Left ventricle myocardium inferior (tissue), 1 donor: ENCODE data around the gene ECHDC1. TPM values are rescaled to one million over a fixed set of nuclear protein-coding genes. Genes with fewer than 3 reads are reported as not detected.

ENCODE experiments used
- DNase-seq: peaks from one replicate; pipeline ENCODE4 v3.0.0-alpha.2; 2020
- H3K27ac ChIP-seq: fragments of 200-600 bp; replicated peaks from 2 replicates; pipeline ENCODE4 v1.8.0; 2021
- H3K27me3 ChIP-seq: fragments of 200-600 bp; 2 replicates; pipeline ENCODE4 v1.8.0; 2021; ENCODE audit warnings: low read depth
- H3K36me3 ChIP-seq: fragments of 200-600 bp; 2 replicates; pipeline ENCODE4 v1.8.0; 2021
- H3K4me1 ChIP-seq: fragments of 200-600 bp; 2 replicates; pipeline ENCODE4 v1.8.0; 2021
- H3K4me3 ChIP-seq: fragments of 200-600 bp; 2 replicates; pipeline ENCODE4 v1.8.0; 2021; ENCODE audit warnings: mild to moderate bottlenecking, moderate library complexity
- H3K9me3 ChIP-seq: fragments of 200-600 bp; replicated peaks from 2 replicates; pipeline ENCODE4 v1.8.0; 2021
- intact Hi-C: fragments of 100-400 bp; cut with micrococcal nuclease; formaldehyde crosslinking; loops from one replicate; pipeline ENCODE4 v1.11.0; 2022
- total RNA-seq: library from RNA; stranded (reverse); fragmentation: NEBNext Ultra II Directional; extraction: Animal tissue kit (Norgen Biotek cat#: 25700); gene quantifications from one replicate; pipeline ENCODE4 v1.2.1, GENCODE V29; 2021
- TF ChIP-seq, protein P1 (sequence below): fragments of 200-600 bp; IDR thresholded peaks from 2 replicates; pipeline ENCODE4 v1.8.0; 2021; ENCODE audit warnings: antibody characterized with exemption, mild to moderate bottlenecking, borderline replicate concordance
- donor health status: DM: no; HTN: yes; CAD: no; lungs with severe emphysema.

Gene ECHDC1
- total RNA-seq, 1 donor from 2014 or later = 39.7 TPM

GRCh38 chr6:127279815-127280214 is 63.6 kb downstream of the ECHDC1 start:
- no peak overlapping the region for H3K4me3 ChIP-seq
- TF ChIP-seq, protein P1, sequence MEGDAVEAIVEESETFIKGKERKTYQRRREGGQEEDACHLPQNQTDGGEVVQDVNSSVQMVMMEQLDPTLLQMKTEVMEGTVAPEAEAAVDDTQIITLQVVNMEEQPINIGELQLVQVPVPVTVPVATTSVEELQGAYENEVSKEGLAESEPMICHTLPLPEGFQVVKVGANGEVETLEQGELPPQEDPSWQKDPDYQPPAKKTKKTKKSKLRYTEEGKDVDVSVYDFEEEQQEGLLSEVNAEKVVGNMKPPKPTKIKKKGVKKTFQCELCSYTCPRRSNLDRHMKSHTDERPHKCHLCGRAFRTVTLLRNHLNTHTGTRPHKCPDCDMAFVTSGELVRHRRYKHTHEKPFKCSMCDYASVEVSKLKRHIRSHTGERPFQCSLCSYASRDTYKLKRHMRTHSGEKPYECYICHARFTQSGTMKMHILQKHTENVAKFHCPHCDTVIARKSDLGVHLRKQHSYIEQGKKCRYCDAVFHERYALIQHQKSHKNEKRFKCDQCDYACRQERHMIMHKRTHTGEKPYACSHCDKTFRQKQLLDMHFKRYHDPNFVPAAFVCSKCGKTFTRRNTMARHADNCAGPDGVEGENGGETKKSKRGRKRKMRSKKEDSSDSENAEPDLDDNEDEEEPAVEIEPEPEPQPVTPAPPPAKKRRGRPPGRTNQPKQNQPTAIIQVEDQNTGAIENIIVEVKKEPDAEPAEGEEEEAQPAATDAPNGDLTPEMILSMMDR = no peak
- no peak for DNase-seq
- peaks cover 52% of the 10 kb centered on the region for H3K4me1 ChIP-seq
- H3K36me3 ChIP-seq = peaks cover 38% of the 10 kb centered on the region
- H3K9me3 ChIP-seq = no peaks in the 10 kb centered on the region
- intact Hi-C loops = no loop called here
- no peak overlapping the region for H3K27ac ChIP-seq
- H3K27me3 ChIP-seq = no peaks in the 10 kb centered on the region

- no peak for DNase-seq
- TF ChIP-seq, protein P1 = no peak
- H3K4me1 ChIP-seq = peaks cover 68% of the 10 kb centered on the region
- H3K27me3 ChIP-seq = no peaks in the 10 kb centered on the region
- H3K36me3 ChIP-seq = peaks cover 25% of the 10 kb centered on the region
- H3K4me3 ChIP-seq = no peak overlapping the region
- intact Hi-C loops = no loop called here
- no peaks in the 10 kb centered on the region for H3K9me3 ChIP-seq
- no peak overlapping the region for H3K27ac ChIP-seq
These were observed 65.2 kb downstream of the ECHDC1 start for GRCh38 chr6:127277878-127278843.

DNA sequence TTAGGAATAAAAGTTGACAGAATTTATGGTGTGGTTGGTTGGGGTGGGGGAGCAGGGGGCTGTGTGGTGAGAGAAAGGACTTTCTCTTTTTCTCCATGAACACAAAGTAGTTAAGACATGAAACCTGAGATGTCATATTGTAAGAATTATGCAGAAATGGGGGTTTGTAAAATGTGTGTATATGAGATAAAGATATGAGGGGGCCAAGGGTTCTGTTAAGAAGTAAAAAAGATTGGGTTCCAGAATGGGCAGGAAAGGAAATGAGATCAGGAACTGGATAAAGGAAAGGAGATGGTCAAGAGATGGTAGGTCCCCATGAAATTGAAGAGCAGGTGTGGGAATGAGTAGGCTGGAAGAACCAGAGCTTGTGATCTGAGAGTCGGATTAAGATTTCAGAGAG is 67.1 kb downstream of the ECHDC1 start:
- no peak overlapping the region for H3K4me3 ChIP-seq
- DNase-seq = no peak
- TF ChIP-seq, protein P1 = no peak
- intact Hi-C loops = no loop called here
- H3K4me1 ChIP-seq = peaks cover 87% of the 10 kb centered on the region
- H3K36me3 ChIP-seq = peaks cover 11% of the 10 kb centered on the region
- H3K9me3 ChIP-seq = no peaks in the 10 kb centered on the region
- H3K27me3 ChIP-seq = no peaks in the 10 kb centered on the region
- no peak overlapping the region for H3K27ac ChIP-seq

DNA sequence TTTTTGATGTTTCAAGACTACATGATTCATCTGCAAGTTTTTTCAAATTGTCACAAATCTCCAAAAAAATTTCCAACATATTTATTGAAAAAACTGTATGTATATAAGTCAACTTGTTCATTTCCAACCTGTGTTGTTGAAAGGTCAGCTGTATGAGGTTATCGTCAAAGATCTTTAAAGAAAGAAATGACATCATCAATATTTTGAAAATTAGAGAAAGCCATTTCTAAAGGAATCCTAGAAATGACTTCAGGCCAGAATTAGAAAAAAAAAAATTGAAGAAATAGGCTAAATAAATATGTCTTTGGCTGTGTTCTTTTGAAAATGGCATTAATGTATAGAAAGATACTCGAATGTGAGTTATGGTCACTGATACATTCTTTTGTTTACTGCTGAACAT is 69.9 kb downstream of the ECHDC1 start:
- TF ChIP-seq, protein P1 = no peak
- peaks cover 100% of the 10 kb centered on the region for H3K4me1 ChIP-seq
- intact Hi-C loops = no loop called here

DNA sequence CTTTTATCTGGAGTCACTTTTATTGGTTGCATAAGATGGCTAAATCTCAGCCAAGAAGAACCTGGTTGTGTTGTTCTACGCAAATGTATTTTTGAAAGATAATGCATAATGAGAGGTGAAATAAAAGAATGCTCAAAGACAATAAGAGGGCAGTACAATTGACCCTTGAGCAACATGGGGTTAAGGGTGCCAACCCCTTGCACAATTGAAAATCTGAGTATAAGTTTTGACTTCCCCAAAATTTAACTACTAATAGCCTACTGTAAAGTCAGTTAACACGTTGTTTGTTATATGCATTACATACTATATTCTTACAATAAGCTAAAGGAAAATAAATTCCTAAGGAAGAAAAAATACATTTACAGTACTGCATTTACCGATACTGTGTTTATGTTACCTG is 70.8 kb downstream of the ECHDC1 start:
- H3K4me1 ChIP-seq = peaks cover 100% of the 10 kb centered on the region
- no peak for DNase-seq
- H3K27ac ChIP-seq = no peak overlapping the region
- intact Hi-C loops = no loop called here
- no peaks in the 10 kb centered on the region for H3K36me3 ChIP-seq
- no peaks in the 10 kb centered on the region for H3K27me3 ChIP-seq
- TF ChIP-seq, protein P1 = no peak
- H3K9me3 ChIP-seq = no peaks in the 10 kb centered on the region
- H3K4me3 ChIP-seq = no peak overlapping the region

More for the DNA sequence above, 69.9 kb downstream of the ECHDC1 start:
- no peak for DNase-seq
- H3K4me3 ChIP-seq = no peak overlapping the region
- no peaks in the 10 kb centered on the region for H3K27me3 ChIP-seq
- no peak overlapping the region for H3K27ac ChIP-seq
- no peaks in the 10 kb centered on the region for H3K9me3 ChIP-seq
- no peaks in the 10 kb centered on the region for H3K36me3 ChIP-seq
